IPS-20b (cell line): Measurements from ENCODE around the gene GTPBP10.

ENCODE experiments used
- H3K27ac ChIP-seq: one replicate; pipeline ENCODE4 v1.5.1; 2013; ENCODE audit warnings: low read length
- H3K27me3 ChIP-seq: 2 replicates; pipeline ENCODE4 v1.6.1; 2013; ENCODE audit warnings: mild to moderate bottlenecking, low read length, inconsistent platforms; ENCODE audit not compliant: insufficient read depth
- H3K36me3 ChIP-seq: 2 replicates; pipeline ENCODE4 v1.6.1; 2013; ENCODE audit warnings: low read depth, mild to moderate bottlenecking, inconsistent platforms, low read length, moderate library complexity; ENCODE audit not compliant: insufficient read depth
- H3K4me1 ChIP-seq: 2 replicates; pipeline ENCODE4 v1.6.1; 2013; ENCODE audit warnings: mild to moderate bottlenecking, control low read depth, inconsistent platforms, low read length, moderate library complexity; ENCODE audit not compliant: insufficient read depth
- H3K4me3 ChIP-seq: 2 replicates; pipeline ENCODE4 v1.5.1; 2013; ENCODE audit warnings: mild to moderate bottlenecking, low read length, inconsistent platforms
- H3K9ac ChIP-seq: 2 replicates; pipeline ENCODE4 v1.6.1; 2013; ENCODE audit warnings: low read depth, mild to moderate bottlenecking, inconsistent platforms, low read length, moderate library complexity
- H3K9me3 ChIP-seq: 2 replicates; pipeline ENCODE4 v1.6.1; 2013; ENCODE audit warnings: mild to moderate bottlenecking, low read depth, low read length, inconsistent platforms; ENCODE audit not compliant: insufficient read depth

Gene GTPBP10, protein sequence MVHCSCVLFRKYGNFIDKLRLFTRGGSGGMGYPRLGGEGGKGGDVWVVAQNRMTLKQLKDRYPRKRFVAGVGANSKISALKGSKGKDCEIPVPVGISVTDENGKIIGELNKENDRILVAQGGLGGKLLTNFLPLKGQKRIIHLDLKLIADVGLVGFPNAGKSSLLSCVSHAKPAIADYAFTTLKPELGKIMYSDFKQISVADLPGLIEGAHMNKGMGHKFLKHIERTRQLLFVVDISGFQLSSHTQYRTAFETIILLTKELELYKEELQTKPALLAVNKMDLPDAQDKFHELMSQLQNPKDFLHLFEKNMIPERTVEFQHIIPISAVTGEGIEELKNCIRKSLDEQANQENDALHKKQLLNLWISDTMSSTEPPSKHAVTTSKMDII

DNA sequence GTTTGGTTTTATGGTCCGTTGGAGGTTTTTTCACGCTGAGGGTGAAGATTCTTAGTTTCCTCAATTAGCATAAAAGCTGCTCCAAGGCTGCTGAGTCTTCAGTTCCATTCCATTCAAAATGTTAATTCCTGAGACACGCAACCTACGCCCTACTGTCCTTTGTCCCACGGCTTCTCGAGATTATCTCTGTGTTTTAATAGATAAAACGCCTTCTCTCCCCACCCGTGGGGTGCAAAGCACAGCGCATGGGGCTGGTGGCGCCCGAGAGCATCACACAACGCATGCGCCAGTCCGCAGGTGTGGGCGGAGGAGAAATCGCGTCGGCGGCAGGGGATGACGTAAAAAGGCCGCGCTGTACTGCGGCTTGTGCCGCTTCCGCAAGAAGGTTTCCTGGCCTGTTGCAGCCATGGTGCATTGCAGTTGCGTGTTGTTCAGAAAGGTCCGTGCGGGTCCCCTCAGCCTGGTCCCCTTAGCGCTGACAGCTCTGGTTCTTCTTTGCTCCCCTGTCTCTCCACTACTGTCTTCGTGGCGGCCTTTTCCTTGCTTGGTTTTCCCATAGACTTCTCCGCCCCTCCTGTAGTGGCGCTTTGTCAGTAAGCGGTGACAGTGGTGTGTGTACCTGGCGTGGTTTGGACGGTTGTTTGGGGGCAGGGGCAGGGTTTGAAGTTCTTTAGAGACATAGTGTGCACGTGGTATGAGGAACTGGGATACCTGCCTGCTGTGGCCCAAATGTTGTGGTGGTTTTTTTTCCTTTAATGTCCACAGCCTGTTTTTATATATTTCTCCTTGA is at the start of gene GTPBP10:
GTPBP10 (plus strand) TSS at position 381 of the 790 bp plus-strand sequence; CDS start at position 407, 26 bp downstream.
- Histone ChIP-seq H3K4me3 (peak within 1 kb of the TSS; percentile 99), H3K9ac (peak within 1 kb of the TSS; percentile 96), H3K9me3 (no peaks in the 10 kb centered on the region), H3K4me1 (no peaks in the 10 kb centered on the region), H3K36me3 (no peaks in the 10 kb centered on the region), H3K27me3 (no peaks in the 10 kb centered on the region), H3K27ac (peak within 1 kb of the TSS; percentile 38)

DNA sequence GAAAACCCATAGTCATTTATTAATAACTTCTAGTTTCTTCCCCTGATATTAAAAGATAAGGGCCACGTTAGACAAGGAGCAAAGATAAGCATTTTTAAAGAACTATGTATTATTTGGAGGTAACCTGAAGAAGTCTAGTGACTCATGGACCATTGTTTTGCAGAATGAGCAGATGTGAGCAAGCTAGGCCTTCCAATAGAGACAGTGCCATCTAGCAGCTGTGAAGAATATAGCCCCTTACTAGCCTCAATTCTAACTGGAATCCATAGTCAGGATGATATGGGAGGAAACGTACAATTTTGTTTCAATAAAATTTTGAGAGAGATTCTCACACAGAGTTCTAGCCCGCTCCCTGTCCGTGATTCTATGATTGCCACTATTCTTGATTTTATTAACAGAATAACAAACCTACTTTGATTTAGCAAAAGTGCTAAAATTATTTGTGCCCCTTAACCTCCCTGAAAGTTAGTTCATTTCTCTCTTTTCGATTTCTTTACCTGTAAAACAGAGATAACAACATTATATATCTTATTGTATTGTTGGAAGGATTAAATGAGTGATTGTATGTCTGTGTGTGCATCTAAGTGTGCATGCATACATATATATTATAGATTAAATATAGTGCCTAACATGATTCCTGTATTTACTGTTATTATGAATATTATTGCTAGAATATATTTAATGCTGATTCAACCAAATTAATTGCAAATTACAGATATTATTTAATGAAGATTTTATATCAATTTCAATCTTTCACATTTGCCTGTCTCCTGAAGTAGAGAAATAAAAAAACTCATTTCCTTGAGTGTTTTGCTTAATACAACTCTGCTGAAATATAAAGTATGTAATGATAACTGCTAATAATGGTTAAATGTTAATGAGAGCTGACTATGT is 48.1 kb upstream of the GTPBP10 start:
- Histone ChIP-seq H3K9ac (no peak overlapping the region), H3K4me1 (peaks cover 5% of the 10 kb centered on the region), H3K9me3 (peaks cover 5% of the 10 kb centered on the region; the same call in 1 of the 2 replicates), H3K36me3 (no peaks in the 10 kb centered on the region), H3K4me3 (no peak overlapping the region), H3K27me3 (no peaks in the 10 kb centered on the region), H3K27ac (no peak overlapping the region)

DNA sequence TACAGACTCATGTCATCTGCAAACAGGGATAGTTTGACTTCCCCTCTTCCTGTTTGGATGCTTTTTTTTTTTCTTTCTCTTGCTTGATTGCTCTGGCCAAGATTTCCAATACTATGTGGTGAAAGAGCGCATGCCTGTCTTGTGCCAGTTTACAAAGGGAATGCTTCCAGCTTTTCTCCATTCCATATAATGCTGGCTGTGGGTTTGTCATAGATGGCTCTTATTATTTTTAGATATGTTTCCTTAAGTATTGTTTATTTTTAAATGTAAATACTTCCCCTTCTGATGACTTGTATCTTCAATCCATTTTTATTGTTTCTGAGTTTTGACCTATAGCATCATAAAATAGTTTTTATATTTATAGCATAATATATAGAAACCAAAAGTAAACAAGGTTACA is 43.3 kb upstream of the GTPBP10 start:
- H3K27me3 ChIP-seq: no peaks in the 10 kb centered on the region
- H3K27ac ChIP-seq: no peak overlapping the region
- H3K36me3 ChIP-seq: no peaks in the 10 kb centered on the region
- H3K9me3 ChIP-seq: no peaks in the 10 kb centered on the region
- H3K4me1 ChIP-seq: no peaks in the 10 kb centered on the region
- no peak overlapping the region for H3K9ac ChIP-seq
- H3K4me3 ChIP-seq: no peak overlapping the region

DNA sequence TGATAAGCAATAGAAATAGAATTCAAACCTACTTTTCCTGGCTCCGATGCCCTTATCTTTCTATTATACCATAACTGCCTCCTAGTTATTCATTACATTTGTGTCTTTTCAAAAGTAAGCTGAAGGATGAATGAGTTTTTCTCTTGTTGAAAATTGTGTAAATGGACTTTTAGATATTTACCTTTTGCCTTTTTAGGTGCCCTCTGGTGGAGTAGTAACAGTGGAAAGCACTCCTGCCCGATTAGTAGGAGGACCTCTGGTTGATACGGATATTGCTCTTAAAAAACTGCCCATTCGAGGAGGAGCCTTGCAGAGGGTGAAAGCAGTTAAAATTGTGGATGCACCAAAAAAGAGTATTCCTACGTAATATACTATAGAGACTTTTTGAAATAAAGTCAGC is 36.6 kb upstream of the GTPBP10 start:
- Histone ChIP-seq H3K9ac (no peak overlapping the region), H3K27ac (no peak overlapping the region), H3K9me3 (no peaks in the 10 kb centered on the region), H3K4me3 (no peak overlapping the region), H3K36me3 (no peaks in the 10 kb centered on the region), H3K4me1 (no peaks in the 10 kb centered on the region), H3K27me3 (no peaks in the 10 kb centered on the region)

DNA sequence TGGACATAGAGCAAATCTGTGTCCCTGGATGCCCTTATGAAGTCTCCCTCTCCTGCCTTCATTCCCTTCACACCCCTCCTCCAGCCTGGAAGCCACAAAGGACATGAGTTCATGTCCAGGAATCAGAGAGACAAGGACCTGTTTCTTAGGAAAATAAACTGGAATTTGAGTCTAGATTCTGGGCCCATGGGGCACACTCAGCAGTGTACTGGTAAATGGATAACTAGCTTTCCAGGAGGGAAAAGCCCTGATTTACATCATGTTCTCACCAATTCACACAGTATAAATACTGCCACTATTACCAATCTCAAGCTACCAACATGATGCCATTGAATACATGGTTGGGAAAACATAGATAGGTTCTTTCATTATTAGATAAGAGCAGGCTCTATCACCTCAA is 35.3 kb upstream of the GTPBP10 start:
- H3K36me3 ChIP-seq: no peaks in the 10 kb centered on the region
- no peak overlapping the region for H3K27ac ChIP-seq
- no peaks in the 10 kb centered on the region for H3K9me3 ChIP-seq
- H3K27me3 ChIP-seq: no peaks in the 10 kb centered on the region
- H3K4me3 ChIP-seq: no peak overlapping the region
- no peak overlapping the region for H3K9ac ChIP-seq
- H3K4me1 ChIP-seq: peaks cover 1% of the 10 kb centered on the region; the same call in 1 of the 2 replicates

DNA sequence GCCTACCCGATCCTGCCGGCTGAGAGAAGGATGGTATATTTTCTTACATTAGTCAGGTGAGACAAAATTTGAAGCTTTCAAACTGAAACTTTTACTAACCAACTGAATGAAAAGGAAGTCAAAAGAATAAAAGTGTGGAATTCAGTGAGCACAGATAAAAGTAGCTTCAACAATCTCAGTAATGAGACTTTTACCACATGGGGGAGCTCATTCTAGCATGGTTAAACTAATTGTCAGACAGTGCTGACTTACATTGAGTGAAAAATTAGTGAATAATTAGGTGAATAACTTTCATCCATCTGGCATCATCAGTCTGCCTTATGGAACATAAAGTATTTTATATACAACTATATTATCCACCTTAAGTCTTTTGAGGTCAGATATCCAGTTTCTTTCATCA is 33.8 kb upstream of the GTPBP10 start:
- H3K27ac ChIP-seq: no peak overlapping the region
- peaks cover 7% of the 10 kb centered on the region; the same call in 1 of the 2 replicates for H3K4me1 ChIP-seq
- H3K4me3 ChIP-seq: no peak overlapping the region
- no peaks in the 10 kb centered on the region for H3K27me3 ChIP-seq
- H3K9ac ChIP-seq: no peak overlapping the region
- H3K36me3 ChIP-seq: no peaks in the 10 kb centered on the region
- H3K9me3 ChIP-seq: no peaks in the 10 kb centered on the region

DNA sequence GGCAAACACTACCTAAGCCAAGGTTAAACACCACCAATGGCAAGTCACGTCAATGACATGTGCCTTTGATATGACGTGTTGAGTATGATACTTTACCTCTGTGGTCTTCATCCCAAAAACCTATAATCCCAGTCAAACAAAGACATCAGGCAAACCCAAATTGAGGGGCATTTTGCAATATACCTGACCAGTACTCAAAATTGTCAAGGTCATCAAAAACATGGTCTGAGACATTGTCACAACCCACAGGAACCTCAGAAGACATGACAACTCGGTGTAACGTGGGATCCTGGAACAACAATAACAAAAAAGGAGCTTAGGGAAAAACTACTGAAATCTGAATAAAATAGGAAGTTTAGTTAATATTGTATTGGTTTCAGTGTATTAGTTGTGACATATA is 32.6 kb upstream of the GTPBP10 start:
- H3K4me1 ChIP-seq: peaks cover 7% of the 10 kb centered on the region; the same call in 1 of the 2 replicates
- no peak overlapping the region for H3K27ac ChIP-seq
- peaks cover 4% of the 10 kb centered on the region for H3K27me3 ChIP-seq
- H3K36me3 ChIP-seq: no peaks in the 10 kb centered on the region
- H3K9ac ChIP-seq: no peak overlapping the region
- H3K4me3 ChIP-seq: no peak overlapping the region
- no peaks in the 10 kb centered on the region for H3K9me3 ChIP-seq

DNA sequence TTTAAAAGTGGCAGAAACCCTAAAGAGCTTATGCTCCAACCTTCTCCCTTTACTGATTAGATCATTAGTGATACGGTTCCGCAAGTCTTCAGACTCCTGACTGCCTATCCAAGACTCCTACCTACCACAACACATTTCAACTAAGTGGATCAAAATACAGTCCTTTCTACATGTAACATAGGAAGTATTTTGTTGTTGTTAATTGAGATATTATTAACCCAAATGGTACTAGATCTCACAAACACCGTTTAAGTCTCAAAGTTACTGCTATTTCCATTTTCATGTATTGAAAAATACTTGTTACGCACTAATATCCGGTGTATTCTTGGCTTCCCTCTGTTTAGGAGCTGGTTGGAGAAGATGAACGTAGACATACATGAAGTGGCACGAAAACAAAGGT is 26.5 kb upstream of the GTPBP10 start:
- Histone ChIP-seq H3K4me3 (no peak overlapping the region), H3K27ac (no peak overlapping the region), H3K36me3 (no peaks in the 10 kb centered on the region), H3K27me3 (peaks cover 55% of the 10 kb centered on the region), H3K9me3 (no peaks in the 10 kb centered on the region), H3K4me1 (peaks cover 7% of the 10 kb centered on the region; the same call in 1 of the 2 replicates), H3K9ac (no peak overlapping the region)

DNA sequence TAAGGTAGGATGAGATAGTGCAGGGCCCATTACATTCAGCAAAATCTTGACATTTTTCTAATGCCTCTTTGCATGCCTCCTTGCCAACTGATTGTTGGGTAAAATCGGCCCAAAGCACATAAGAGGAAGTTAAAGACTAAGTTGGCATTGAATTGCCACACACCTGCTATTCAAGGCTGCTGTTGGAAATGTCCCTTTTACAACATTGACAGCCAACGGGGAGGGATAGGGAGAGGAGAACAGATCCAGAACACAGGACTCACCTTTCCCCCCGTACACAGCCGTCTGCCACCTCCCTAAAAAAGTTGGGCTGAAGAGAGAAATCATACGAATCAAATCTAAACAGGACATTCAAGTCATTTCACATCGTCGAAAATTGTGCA is 26.1 kb upstream of the GTPBP10 start:
- no peak overlapping the region for H3K27ac ChIP-seq
- H3K27me3 ChIP-seq: peaks cover 55% of the 10 kb centered on the region
- H3K9me3 ChIP-seq: no peaks in the 10 kb centered on the region
- no peaks in the 10 kb centered on the region for H3K36me3 ChIP-seq
- peaks cover 7% of the 10 kb centered on the region; the same call in 1 of the 2 replicates for H3K4me1 ChIP-seq
- H3K4me3 ChIP-seq: peak overlapping the region; percentile 71
- no peak overlapping the region for H3K9ac ChIP-seq

DNA sequence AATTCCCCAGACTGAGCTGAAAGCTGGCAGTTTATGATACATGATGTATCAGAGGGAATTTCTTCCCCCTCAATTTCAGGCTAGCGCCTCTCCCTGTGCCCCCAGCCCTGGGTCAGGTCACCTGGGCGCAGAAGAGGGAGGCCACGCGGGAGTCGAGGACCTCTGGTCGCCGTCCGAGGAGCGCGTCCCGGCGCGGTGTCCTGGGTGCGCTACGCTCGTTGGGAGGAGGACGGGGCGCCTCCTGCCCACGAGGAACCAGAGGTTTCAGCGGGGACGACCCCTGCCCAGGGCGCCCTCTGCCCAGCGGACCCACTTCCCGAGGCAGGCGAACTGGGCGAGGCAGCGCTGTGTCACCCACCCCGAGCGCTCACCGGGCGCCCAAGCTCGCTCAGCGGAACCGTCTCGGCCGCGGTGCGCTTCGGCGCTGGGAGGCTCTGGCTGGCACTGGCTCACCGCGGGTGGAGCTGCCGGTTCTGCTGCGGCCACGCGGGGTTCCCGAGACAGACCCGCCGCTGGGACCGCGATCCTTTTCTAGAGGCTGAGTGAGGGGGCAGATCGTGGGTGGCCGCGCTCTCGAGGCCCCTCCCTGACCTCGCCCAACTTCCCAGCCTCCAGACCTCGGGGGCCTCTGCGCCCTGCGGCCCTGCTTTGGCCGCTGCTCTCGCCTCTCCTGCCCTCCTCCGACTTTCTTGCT is 25.6 kb upstream of the GTPBP10 start, which contains the start of gene FAM237B:
FAM237B (minus strand) TSS at position 504 of the 694 bp plus-strand sequence. CDS start 1,556 bp downstream, outside the sequence.
- Histone ChIP-seq H3K9ac (no peak within 1 kb of the TSS), H3K36me3 (no peaks in the 10 kb centered on the region), H3K27me3 (peaks cover 55% of the 10 kb centered on the region), H3K9me3 (no peaks in the 10 kb centered on the region), H3K27ac (no peak within 1 kb of the TSS), H3K4me1 (peaks cover 7% of the 10 kb centered on the region; the same call in 1 of the 2 replicates), H3K4me3 (peak within 1 kb of the TSS; percentile 71)

DNA sequence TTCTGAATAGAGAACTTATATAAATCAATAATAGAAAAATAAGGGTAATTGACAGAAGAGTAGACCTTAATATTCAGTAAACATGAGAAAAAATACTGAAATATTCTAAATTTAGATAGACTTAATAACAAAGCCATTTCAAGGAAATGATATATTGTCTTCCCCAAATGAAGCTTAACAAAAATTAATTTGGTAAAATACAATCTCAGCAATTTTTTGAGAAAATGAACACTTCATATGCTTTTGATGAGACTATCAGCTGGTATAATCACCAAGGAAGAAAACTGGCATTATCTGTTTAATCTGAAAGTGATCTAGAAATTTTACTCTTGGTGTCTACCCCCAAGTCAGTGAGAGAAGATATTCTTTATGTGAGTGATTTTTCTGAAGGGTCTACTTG is 23.7 kb upstream of the GTPBP10 start:
- Histone ChIP-seq H3K27ac (no peak overlapping the region), H3K4me3 (no peak overlapping the region), H3K4me1 (no peaks in the 10 kb centered on the region), H3K9me3 (no peaks in the 10 kb centered on the region), H3K27me3 (peaks cover 55% of the 10 kb centered on the region), H3K9ac (no peak overlapping the region), H3K36me3 (no peaks in the 10 kb centered on the region)
